K562 (cell line): ENCODE data around the gene CFDP1. TPM values are rescaled to one million over a fixed set of nuclear protein-coding genes. Genes with fewer than 3 reads are reported as not detected.
A peak's percentile ranks its signal among the peaks of the same experiment; 100 is the strongest.

ENCODE experiments used
- ATAC-seq: fragments of 200-7000 bp; cut with Tn5 transposase; 3 replicates; pipeline ENCODE4 v1.9.1; 2020; ENCODE audit warnings: moderate library complexity
- BruUV-seq: library from RNA; stranded (reverse); fragments of 400-500 nt; replicated peaks from 2 replicates; lab custom pipeline; 2021; lab: Mats Ljungman, UMichigan
- CTCF ChIA-PET: fragments of 300-600 bp; formaldehyde crosslinking; extraction: SDS; loops from one replicate; lab custom pipeline; 2021; ENCODE audit warnings: low intra/inter-chr PET ratio; lab: Yijun Ruan, JAX
- POLR2A ChIA-PET: fragments of 300-600, 350-650 bp; sonication (Branson Sonifier 250); formaldehyde crosslinking; extraction: SDS; loops from one replicate; lab custom pipeline; 2021; ENCODE audit warnings: antibody characterized with exemption, inconsistent platforms; lab: Yijun Ruan, JAX
- DNase-seq, 4 experiments: peaks; one replicate each; pipeline versions ENCODE4 v3.0.0 to v3.0.0-alpha.2; 2011 to 2018; ENCODE audit warnings: low spot score in 3 of 4, mixed read lengths in 3 of 4; ENCODE audit errors: extremely low read depth in 1 of 4
- FAIRE-seq: peaks from 2 replicates; lab custom pipeline; 2011; peaks lifted over from hg19 to GRCh38; lab: Jason Lieb, UNC
- H2AFZ ChIP-seq: 2 replicates; pipeline ENCODE4 v1.6.0; 2011; ENCODE audit warnings: low read depth, low read length, control low read depth, inconsistent platforms
- H3K27ac ChIP-seq: fragments of 200-600 bp; 3 replicates; pipeline ENCODE4 v1.8.0; 2011; ENCODE audit warnings: low read depth, mild to moderate bottlenecking, control low read depth, inconsistent platforms, low read length, moderate library complexity, mixed read lengths; ENCODE audit errors: extremely low read depth
- H3K27me3 ChIP-seq, 2 experiments: fragments of 300-600 bp in 1 of 2; 2 replicates in 1 of 2; 3 replicates in 1 of 2; pipeline versions ENCODE4 v1.6.0 to v1.8.0; 2011; ENCODE audit warnings: inconsistent platforms in 2 of 2, low read length in 2 of 2, mild to moderate bottlenecking in 1 of 2, mixed read lengths in 1 of 2, moderate library complexity in 1 of 2; ENCODE audit not compliant: control insufficient read depth in 2 of 2, insufficient read depth in 2 of 2
- H3K36me3 ChIP-seq: fragments of 300-600 bp; 3 replicates; pipeline ENCODE4 v1.8.0; 2011; ENCODE audit warnings: mild to moderate bottlenecking, low read length, inconsistent platforms; ENCODE audit not compliant: control insufficient read depth, insufficient read depth
- H3K4me1 ChIP-seq, 2 experiments: fragments of 200-600 bp in 1 of 2; replicated peaks in 1 of 2; 2 replicates in 1 of 2; 3 replicates in 1 of 2; pipeline versions ENCODE4 v1.5.1 to v1.8.0; 2011; ENCODE audit warnings: inconsistent platforms in 2 of 2, low read length in 2 of 2, mild to moderate bottlenecking in 1 of 2, mixed read lengths in 1 of 2, moderate library complexity in 1 of 2; ENCODE audit not compliant: control insufficient read depth in 2 of 2, insufficient read depth in 2 of 2
- H3K4me2 ChIP-seq: 2 replicates; pipeline ENCODE4 v1.6.1; 2011; ENCODE audit warnings: low read length, control low read depth, inconsistent platforms, mixed read lengths; ENCODE audit not compliant: insufficient read depth
- H3K4me3 ChIP-seq: fragments of 200-600 bp; sonication (generic), shearing (Covaris generic); 2 replicates; pipeline ENCODE4 v1.5.1; 2016; ENCODE audit warnings: control low read depth, inconsistent platforms
- H3K79me2 ChIP-seq: fragments of 200-600 bp; 3 replicates; pipeline ENCODE4 v1.8.0; 2011; ENCODE audit warnings: low read length, inconsistent platforms; ENCODE audit not compliant: control insufficient read depth, insufficient read depth
- H3K9ac ChIP-seq, 2 experiments: 2 replicates each; pipeline versions ENCODE4 v1.6.0 to v1.6.1; 2011; ENCODE audit warnings: low read depth in 2 of 2, low read length in 2 of 2, control low read depth in 1 of 2, inconsistent platforms in 1 of 2, mild to moderate bottlenecking in 1 of 2, mixed read lengths in 1 of 2; ENCODE audit not compliant: insufficient read depth in 1 of 2
- H3K9me1 ChIP-seq: one replicate; pipeline ENCODE4 v1.6.0; 2011; ENCODE audit warnings: inconsistent platforms, mild to moderate bottlenecking, low read length, moderate library complexity; ENCODE audit not compliant: control insufficient read depth, insufficient read depth
- H3K9me3 ChIP-seq: replicated peaks from 2 replicates; pipeline ENCODE4 v1.5.1; 2011; ENCODE audit warnings: low read depth, low read length, inconsistent platforms; ENCODE audit not compliant: control insufficient read depth, insufficient read depth
- H4K20me1 ChIP-seq: replicated peaks from 2 replicates; pipeline ENCODE4 v1.6.1; 2011; ENCODE audit warnings: low read length, inconsistent platforms, mixed read lengths; ENCODE audit not compliant: control insufficient read depth, insufficient read depth
- ASH1L ChIP-seq: fragments of 450-650 bp; IDR thresholded peaks from 2 replicates; pipeline ENCODE4 v1.6.1; 2018; ENCODE audit warnings: borderline replicate concordance, mild to moderate bottlenecking, low read depth; ENCODE audit not compliant: partially characterized antibody
- BHLHE40 ChIP-seq: IDR thresholded peaks from 2 replicates; pipeline ENCODE4 v1.6.1; 2011; ENCODE audit warnings: low read length, improper control_type of control experiment
- C11orf30 ChIP-seq: fragments of 450-650 bp; IDR thresholded peaks from 2 replicates; pipeline ENCODE4 v1.6.1; 2016; ENCODE audit warnings: low read depth, mild to moderate bottlenecking
- CBX8 ChIP-seq: fragments of 200-600 bp; sonication (generic); IDR thresholded peaks from 2 replicates; pipeline ENCODE4 v1.6.1; 2012; ENCODE audit warnings: borderline replicate concordance, mixed run types, low read depth, mild to moderate bottlenecking, moderate library complexity, mixed read lengths, low read length, control low read depth, inconsistent platforms; ENCODE audit not compliant: poor library complexity, severe bottlenecking; ENCODE audit errors: extremely low read depth
- DNMT1 ChIP-seq: fragments of 450-650 bp; IDR thresholded peaks from 2 replicates; pipeline ENCODE4 v1.6.1; 2016; ENCODE audit warnings: antibody characterized with exemption, mild to moderate bottlenecking
- HDAC3 ChIP-seq: fragments of 450-650 bp; IDR thresholded peaks from 2 replicates; pipeline ENCODE4 v1.6.1; 2018; ENCODE audit warnings: borderline replicate concordance, mild to moderate bottlenecking, moderate library complexity; ENCODE audit not compliant: partially characterized antibody
- KDM2B ChIP-seq: fragments of 250-450 bp; sonication (Bioruptor Pico); IDR thresholded peaks from 2 replicates; pipeline ENCODE4 v1.8.0; 2021; ENCODE audit warnings: mild to moderate bottlenecking, moderate library complexity
- L3MBTL2 ChIP-seq: fragments of 450-650 bp; IDR thresholded peaks from 2 replicates; pipeline ENCODE4 v1.6.1; 2016; ENCODE audit warnings: mild to moderate bottlenecking, moderate library complexity
- NFYB ChIP-seq: IDR thresholded peaks from 2 replicates; pipeline ENCODE4 v1.6.1; 2011; ENCODE audit warnings: mild to moderate bottlenecking, moderate library complexity; ENCODE audit not compliant: insufficient read length; ENCODE audit errors: extremely low read depth
- NR2C2 ChIP-seq, 2 experiments: fragments of 200-800 bp in 1 of 2; sonication (Bioruptor generic) in 1 of 2; sonication (generic) in 1 of 2; formaldehyde crosslinking in 1 of 2; IDR thresholded peaks; 2 replicates each; pipeline versions ENCODE4 v1.6.1 to v1.8.0; 2016 to 2022; ENCODE audit warnings: mild to moderate bottlenecking in 1 of 2, missing compliant biosample characterization in 1 of 2, missing genetic modification characterization in 1 of 2, missing genetic modification reagents in 1 of 2
- SRSF3 ChIP-seq: fragments of 200-400 bp; formaldehyde crosslinking; IDR thresholded peaks from 2 replicates; pipeline ENCODE4 v1.6.1; 2016; ENCODE audit warnings: mild to moderate bottlenecking, low read length, moderate library complexity; ENCODE audit not compliant: insufficient read depth
- XRCC4 ChIP-seq: IDR thresholded peaks from one replicate; pipeline ENCODE4 v1.6.1; 2011; ENCODE audit not compliant: insufficient read depth, insufficient read length; ENCODE audit errors: extremely low read depth
- ZBTB9 ChIP-seq: fragments of 450-650 bp; formaldehyde crosslinking; IDR thresholded peaks from 2 replicates; pipeline ENCODE4 v1.4.0; 2020; ENCODE audit warnings: mild to moderate bottlenecking, moderate library complexity
- ZC3H11A ChIP-seq: IDR thresholded peaks from 2 replicates; pipeline ENCODE4 v1.6.1; 2012; ENCODE audit warnings: low read depth, low read length, improper control_type of control experiment
- ZZZ3 ChIP-seq: fragments of 450-650 bp; IDR thresholded peaks from 2 replicates; pipeline ENCODE4 v1.6.1; 2016; ENCODE audit warnings: antibody characterized with exemption, mild to moderate bottlenecking, moderate library complexity
- WGBS: fragments of 100-300 bp; shearing (Covaris generic); methylation state at CpG from one replicate; pipeline ENCODE4 v1.1.6; 2016; ENCODE audit warnings: low coverage, mixed read lengths; ENCODE audit not compliant: insufficient coverage; ENCODE audit errors: missing lambda C conversion rate; 5-methylcytosine and 5-hydroxymethylcytosine counted together
- in situ Hi-C: fragments of 300-500 bp; cut with MboI; formaldehyde crosslinking; loops from 4 replicates; pipeline ENCODE4 v1.15.0; 2018; ENCODE audit warnings: inconsistent platforms, mixed read lengths
- intact Hi-C: fragments of 100-400 bp; cut with micrococcal nuclease; formaldehyde crosslinking; loops from 2 replicates; pipeline ENCODE4 v1.14.2; 2022
- polyA plus RNA-seq, 8 experiments: library from polyadenylated mRNA; depleted of rRNA in 4 of 8; stranded (reverse) in 5 of 8; unstranded in 3 of 8; fragments of >200 nt; fragmentation: Nextera tagmentation in 2 of 8; fragmentation: Illumina TruSeq in 1 of 8; extraction: Ambion mirVana in 2 of 8; extraction: Trizol in 1 of 8; gene quantifications; 2 replicates each; pipeline versions ENCODE4 v1.2.1 to v1.2.3, GENCODE V29; 2011 to 2014; ENCODE audit warnings: inconsistent platforms in 1 of 8, missing spikeins in 1 of 8
- total RNA-seq, 7 experiments: library from RNA; depleted of rRNA in 6 of 7; stranded (reverse); fragments of >200 nt in 6 of 7; fragmentation: Illumina TruSeq in 2 of 7; extraction: Trizol in 2 of 7; gene quantifications; 2 replicates each; pipeline versions ENCODE4 v1.2.1 to v1.2.3, GENCODE V29; 2011 to 2021; ENCODE audit warnings: low replicate concordance in 1 of 7
- TF ChIP-seq, protein P1 (sequence below), 2 experiments: IDR thresholded peaks in 1 of 2; conservative IDR thresholded peaks in 1 of 2; 2 replicates each; pipeline ENCODE4 v1.6.1; 2016; ENCODE audit warnings: low read depth in 2 of 2, mild to moderate bottlenecking in 1 of 2, missing compliant biosample characterization in 1 of 2, missing genetic modification characterization in 1 of 2, moderate library complexity in 1 of 2

Gene CFDP1
- total and polyA plus RNA-seq, 9 of the 15 experiments (the other 6 are each of a cell fraction or from before 2014, with no cell fraction given): 31.5 to 78.4 (median 61.7) TPM

DNA sequence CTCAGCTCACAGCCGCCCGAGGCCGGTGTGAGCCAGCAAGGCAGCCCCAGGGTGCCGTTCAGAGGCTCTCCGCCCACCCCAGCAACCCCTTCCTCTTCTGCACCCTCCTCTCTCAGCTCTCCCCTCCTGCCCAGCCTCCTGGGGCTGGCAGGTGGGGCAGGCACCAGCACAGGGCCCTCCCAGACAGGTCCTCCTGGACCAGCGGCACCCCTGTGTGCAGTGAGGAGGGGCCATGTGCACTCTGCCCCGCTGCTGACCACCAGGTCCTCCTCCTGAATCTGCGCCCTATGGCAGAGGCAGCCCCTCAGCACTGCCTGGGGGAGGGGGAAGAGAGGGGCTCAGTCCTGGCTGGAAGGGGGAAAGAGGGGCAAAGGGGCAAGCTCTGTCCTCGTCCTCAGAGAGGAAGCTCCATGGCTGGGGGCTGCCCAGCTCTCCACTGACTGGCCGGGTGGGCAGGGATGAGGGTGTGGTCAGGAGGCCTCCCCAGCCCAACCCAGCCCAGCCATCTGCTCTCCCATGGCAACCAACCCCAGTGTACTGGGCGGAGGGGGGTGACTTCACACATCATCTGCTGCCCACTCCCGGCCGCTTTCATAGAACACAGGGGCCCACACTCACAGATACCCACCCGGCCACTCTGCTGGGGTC lies 176.5 kb downstream of the CFDP1 start:
- 57% methylated on average over 7 of the region's 14 CpGs for WGBS
- no peak for ATAC-seq
- H2AFZ ChIP-seq: no peak overlapping the region
- POLR2A ChIA-PET: interaction anchor here (0.6 kb wide), 1 partner anchor 556 kb away, joined by 3 read pairs; no protein-coding TSS in a partner anchor
- intact Hi-C loops: no loop called here
- H3K4me2 ChIP-seq: no peak overlapping the region
- TF ChIP-seq SRSF3: no peak
- no peak for TF ChIP-seq ZC3H11A
- TF ChIP-seq DNMT1: no peak
- TF ChIP-seq NR2C2 (CRISPR knock-in tag; IDR thresholded peaks at IDR 0.05): no peak
- no peak for TF ChIP-seq NR2C2 (tag; IDR thresholded peaks at IDR 0.05)
- TF ChIP-seq ASH1L: no peak
- TF ChIP-seq ZBTB9 (CRISPR knock-in tag): no peak
- TF ChIP-seq, protein P1, sequence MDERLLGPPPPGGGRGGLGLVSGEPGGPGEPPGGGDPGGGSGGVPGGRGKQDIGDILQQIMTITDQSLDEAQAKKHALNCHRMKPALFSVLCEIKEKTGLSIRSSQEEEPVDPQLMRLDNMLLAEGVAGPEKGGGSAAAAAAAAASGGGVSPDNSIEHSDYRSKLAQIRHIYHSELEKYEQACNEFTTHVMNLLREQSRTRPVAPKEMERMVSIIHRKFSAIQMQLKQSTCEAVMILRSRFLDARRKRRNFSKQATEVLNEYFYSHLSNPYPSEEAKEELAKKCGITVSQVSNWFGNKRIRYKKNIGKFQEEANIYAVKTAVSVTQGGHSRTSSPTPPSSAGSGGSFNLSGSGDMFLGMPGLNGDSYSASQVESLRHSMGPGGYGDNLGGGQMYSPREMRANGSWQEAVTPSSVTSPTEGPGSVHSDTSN (CRISPR knock-in tag; IDR thresholded peaks at IDR 0.05; ENCODE audit: low read depth): no peak
- TF ChIP-seq, protein P1 (tag; conservative IDR thresholded peaks at IDR 0.05; ENCODE audit: low read depth): no peak
- no peak for TF ChIP-seq CBX8
- no peak for TF ChIP-seq ZZZ3
- TF ChIP-seq L3MBTL2: no peak
- TF ChIP-seq XRCC4: no peak
- no peak for TF ChIP-seq KDM2B (CRISPR knock-in tag)
- TF ChIP-seq HDAC3: no peak
- TF ChIP-seq BHLHE40: no peak
- TF ChIP-seq NFYB: no peak
- TF ChIP-seq C11orf30: no peak
- TF ChIP-seq, all 486 proteins: peak for 0
- DNase-seq (peak in 2 of 4 experiments; percentile 61 to 63), FAIRE-seq (no peak)
- Histone ChIP-seq H3K9me1 (peaks cover 6% of the 10 kb centered on the region), H3K9ac (peak overlapping the region in 1 of 2 experiments; percentile 78; a peak in 2 of 4 replicates), H3K4me3 (no peak overlapping the region), H3K27ac (no peak overlapping the region), H3K79me2 (0 out of 3 replicates have a peak, but pooled peaks cover 3% of the 10 kb centered on the region), H3K4me1 (peaks cover 6 to 54% of the 10 kb centered on the region in 2 experiments; a peak in 3 of 5 replicates), H3K36me3 (no peaks in the 10 kb centered on the region), H3K9me3 (no peaks in the 10 kb centered on the region), H4K20me1 (peaks cover 13% of the 10 kb centered on the region), H3K27me3 (no peaks in the 10 kb centered on the region)
- CTCF ChIA-PET: interaction anchor here (1.4 kb wide), 1 partner anchor 128 kb away, joined by 7 read pairs; no protein-coding TSS in a partner anchor
- in situ Hi-C loops: no loop called here
- BruUV-seq: no TSS peak
